PC-3 (cell line): ENCODE measurements around the gene SLIT1.

Experiments used
- CTCF ChIP-seq: fragments of 300-600 bp; sonication (generic); conservative IDR thresholded peaks from 2 replicates; pipeline ENCODE4 v1.5.1; 2017; ENCODE audit warnings: antibody characterized with exemption, low read depth, mild to moderate bottlenecking, low read length
- EZH2phosphoT487 ChIP-seq: fragments of 300-600 bp; sonication (generic); IDR thresholded peaks from 2 replicates; pipeline ENCODE4 v1.6.1; 2018; ENCODE audit warnings: mild to moderate bottlenecking, antibody characterized with exemption, low read length, borderline replicate concordance

- TF ChIP-seq CTCF (peak; percentile 65), EZH2phosphoT487 (no peak)
Measured at GRCh38 chr10:97025613-97026242, 160.0 kb downstream of the SLIT1 start.
